Loucy (cell line): ENCODE data around the gene HS1BP3.

Experiments
- H2AFZ ChIP-seq: fragments of 200-600 bp; sonication (generic); 2 replicates; pipeline ENCODE4 v1.6.0; 2016; ENCODE audit warnings: antibody characterized with exemption, mild to moderate bottlenecking, low read length, moderate library complexity
- H3F3A ChIP-seq: fragments of 200-600 bp; 2 replicates; pipeline ENCODE4 v1.6.0; 2016; ENCODE audit warnings: antibody characterized with exemption, low read depth, mild to moderate bottlenecking
- H3K27me3 ChIP-seq: fragments of 200-600 bp; sonication (generic); 2 replicates; pipeline ENCODE4 v1.6.1; 2014; ENCODE audit warnings: low read length, mild to moderate bottlenecking; ENCODE audit not compliant: insufficient read depth, poor library complexity, severe bottlenecking
- H3K36me3 ChIP-seq: fragments of 200-600 bp; sonication (generic); 2 replicates; pipeline ENCODE4 v1.6.1; 2016; ENCODE audit warnings: low read length; ENCODE audit not compliant: insufficient read depth
- H3K4me1 ChIP-seq: fragments of 200-600 bp; sonication (generic); 2 replicates; pipeline ENCODE4 v1.5.1; 2014; ENCODE audit warnings: low read length, mild to moderate bottlenecking; ENCODE audit not compliant: insufficient read depth, poor library complexity, severe bottlenecking
- H3K4me2 ChIP-seq: fragments of 200-600 bp; sonication (generic); 2 replicates; pipeline ENCODE4 v1.6.0; 2014; ENCODE audit warnings: antibody characterized with exemption, low read length, low read depth, mild to moderate bottlenecking; ENCODE audit not compliant: poor library complexity, severe bottlenecking
- H3K4me3 ChIP-seq: fragments of 200-600 bp; sonication (generic); 2 replicates; pipeline ENCODE4 v1.5.1; 2014; ENCODE audit warnings: low read length, mild to moderate bottlenecking, mixed read lengths; ENCODE audit not compliant: poor library complexity, severe bottlenecking
- H3K79me2 ChIP-seq: fragments of 200-600 bp; sonication (generic); 2 replicates; pipeline ENCODE4 v1.6.1; 2014; ENCODE audit warnings: low read length; ENCODE audit not compliant: insufficient read depth
- H3K9ac ChIP-seq: fragments of 200-600 bp; sonication (generic); 2 replicates; pipeline ENCODE4 v1.6.0; 2014; ENCODE audit warnings: mild to moderate bottlenecking, low read depth, low read length, moderate library complexity; ENCODE audit not compliant: poor library complexity, severe bottlenecking
- H3K9me2 ChIP-seq: fragments of 200-600 bp; sonication (generic); replicated peaks from 2 replicates; pipeline ENCODE4 v1.6.1; 2016; ENCODE audit warnings: low read depth, low read length, mixed read lengths
- H3K9me3 ChIP-seq: fragments of 200-600 bp; sonication (generic); 2 replicates; pipeline ENCODE4 v1.6.1; 2014; ENCODE audit warnings: mild to moderate bottlenecking, antibody characterized with exemption, low read length, low read depth; ENCODE audit not compliant: insufficient read depth
- H4K20me1 ChIP-seq: fragments of 200-600 bp; sonication (generic); 2 replicates; pipeline ENCODE4 v1.6.0; 2014; ENCODE audit warnings: antibody characterized with exemption, low read length, mild to moderate bottlenecking; ENCODE audit not compliant: insufficient read depth, poor library complexity, severe bottlenecking
- CTCF ChIP-seq: fragments of 200-600 bp; sonication (generic); conservative IDR thresholded peaks from 2 replicates; pipeline ENCODE4 v1.5.1; 2014; ENCODE audit warnings: mild to moderate bottlenecking, antibody characterized with exemption, low read length
- EZH2phosphoT487 ChIP-seq: fragments of 200-600 bp; IDR thresholded peaks from 2 replicates; pipeline ENCODE4 v1.6.1; 2018; ENCODE audit warnings: antibody characterized with exemption, mild to moderate bottlenecking, moderate library complexity, borderline replicate concordance

The HS1BP3 gene

GRCh38 chr2:20667531-20668401, 16.9 kb upstream of the HS1BP3 start:
- Histone ChIP-seq H3K9ac (no peak overlapping the region), H4K20me1 (no peaks in the 10 kb centered on the region), H3K36me3 (no peaks in the 10 kb centered on the region), H3K4me1 (no peaks in the 10 kb centered on the region), H3K27me3 (no peaks in the 10 kb centered on the region), H3K9me2 (no peaks in the 10 kb centered on the region), H3K4me2 (no peak overlapping the region), H3F3A (no peaks in the 10 kb centered on the region), H3K9me3 (no peaks in the 10 kb centered on the region), H2AFZ (no peak overlapping the region), H3K4me3 (no peak overlapping the region), H3K79me2 (no peaks in the 10 kb centered on the region)
- no peak for TF ChIP-seq EZH2phosphoT487
- no peak for TF ChIP-seq CTCF

- Histone ChIP-seq H2AFZ (no peak overlapping the region), H3K4me2 (no peak overlapping the region), H3K9ac (no peak overlapping the region), H3F3A (no peaks in the 10 kb centered on the region), H3K9me3 (no peaks in the 10 kb centered on the region), H3K79me2 (no peaks in the 10 kb centered on the region), H3K4me1 (no peaks in the 10 kb centered on the region), H3K4me3 (no peak overlapping the region), H4K20me1 (no peaks in the 10 kb centered on the region), H3K27me3 (no peaks in the 10 kb centered on the region), H3K36me3 (no peaks in the 10 kb centered on the region), H3K9me2 (no peaks in the 10 kb centered on the region)
- TF ChIP-seq CTCF (no peak), EZH2phosphoT487 (no peak)
Observed at GRCh38 chr2:20667151-20667530, 16.2 kb upstream of the HS1BP3 start.

GRCh38 chr2:20666304-20667150, 15.6 kb upstream of the HS1BP3 start, which contains the start of gene GDF7:
TSS of gene GDF7 (plus strand) at chr2:20667144. CDS start at chr2:20667240, 96 bp downstream.
- Histone ChIP-seq H3K36me3 (no peaks in the 10 kb centered on the region), H3K27me3 (no peaks in the 10 kb centered on the region), H3K4me1 (no peaks in the 10 kb centered on the region), H3K79me2 (no peaks in the 10 kb centered on the region), H3K9me3 (no peaks in the 10 kb centered on the region), H3K4me2 (no peak within 1 kb of the TSS), H3K9ac (no peak within 1 kb of the TSS), H3K9me2 (no peaks in the 10 kb centered on the region), H2AFZ (no peak within 1 kb of the TSS), H4K20me1 (no peaks in the 10 kb centered on the region), H3F3A (no peaks in the 10 kb centered on the region), H3K4me3 (no peak within 1 kb of the TSS)
- TF ChIP-seq EZH2phosphoT487 (no peak), CTCF (no peak)
